HG03095 (cell line): Measurements from ENCODE around the gene SMPD4.
A peak's percentile ranks its signal among the peaks of the same experiment; 100 is the strongest.
"Not testable (repeated sequence)": the region's sequence is repeated elsewhere in the genome, so short reads cannot be mapped to it uniquely, and the experiment has no call there.

Experiments used
- ATAC-seq: cut with Tn5 transposase; IDR thresholded peaks from one replicate; pipeline ENCODE4 v1.9.1; 2021; ENCODE audit warnings: moderate library complexity; ENCODE audit not compliant: unreplicated experiment

SMPD4 gene

DNA sequence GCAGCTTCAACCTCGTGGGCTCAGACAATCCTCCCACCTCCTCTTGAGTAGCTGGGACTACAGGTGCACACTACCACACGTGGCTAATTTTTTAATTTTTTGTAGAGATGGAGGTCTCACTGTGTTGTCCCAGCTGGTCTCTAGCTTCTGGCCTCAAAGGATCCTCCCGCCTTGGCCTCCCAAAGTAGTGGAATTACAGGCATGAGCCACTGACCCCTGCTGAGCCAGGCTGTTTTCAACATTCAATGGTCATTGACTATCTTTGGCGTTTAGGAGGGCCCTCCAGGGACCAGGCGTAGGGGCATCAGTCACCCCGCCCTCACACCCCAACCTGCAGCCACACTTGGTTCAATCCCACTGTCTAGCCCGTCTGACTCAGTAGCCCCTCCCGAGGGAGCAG, 5.9 kb upstream of the SMPD4 start:
- ATAC-seq = no peak

DNA sequence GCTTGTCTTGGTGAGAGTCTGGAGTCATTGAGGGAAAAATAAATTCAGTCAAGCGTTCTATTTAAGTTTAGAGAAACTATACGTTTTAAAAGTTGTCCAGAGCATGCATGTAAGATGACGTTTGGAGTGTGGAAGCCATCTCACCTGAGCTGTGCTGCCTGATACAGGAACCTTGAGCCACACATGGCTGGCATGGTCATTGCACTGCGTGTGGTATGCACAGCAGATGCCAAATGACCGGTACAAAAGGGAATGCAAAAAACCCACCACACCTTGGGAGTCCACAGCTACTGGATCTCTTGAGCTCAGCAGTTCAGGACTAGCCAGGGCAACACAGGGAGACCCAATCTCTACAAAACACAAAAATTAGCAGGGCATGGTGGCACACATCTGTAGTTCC, 5.0 kb upstream of the SMPD4 start:
- ATAC-seq = no peak

DNA sequence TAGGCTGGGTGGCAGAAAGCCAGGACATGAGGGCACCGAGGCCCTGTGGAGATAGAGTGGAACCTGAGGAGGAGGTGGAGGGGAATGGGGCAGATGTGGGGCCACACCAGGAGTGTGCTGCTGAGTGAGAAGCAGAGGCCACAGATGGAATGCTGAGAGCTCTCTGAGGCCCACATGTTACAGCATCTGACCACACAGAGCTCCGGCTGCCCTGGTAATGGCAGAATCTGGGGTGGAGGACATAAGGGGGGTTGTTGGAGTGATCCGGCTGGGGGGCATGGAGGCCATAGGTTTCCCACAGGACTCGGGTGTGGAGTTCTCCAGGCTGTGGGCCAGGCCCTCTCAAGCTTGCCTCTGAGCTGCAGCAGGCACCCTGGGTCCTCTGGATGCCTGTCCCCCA, 4.5 kb upstream of the SMPD4 start:
- no peak for ATAC-seq

DNA sequence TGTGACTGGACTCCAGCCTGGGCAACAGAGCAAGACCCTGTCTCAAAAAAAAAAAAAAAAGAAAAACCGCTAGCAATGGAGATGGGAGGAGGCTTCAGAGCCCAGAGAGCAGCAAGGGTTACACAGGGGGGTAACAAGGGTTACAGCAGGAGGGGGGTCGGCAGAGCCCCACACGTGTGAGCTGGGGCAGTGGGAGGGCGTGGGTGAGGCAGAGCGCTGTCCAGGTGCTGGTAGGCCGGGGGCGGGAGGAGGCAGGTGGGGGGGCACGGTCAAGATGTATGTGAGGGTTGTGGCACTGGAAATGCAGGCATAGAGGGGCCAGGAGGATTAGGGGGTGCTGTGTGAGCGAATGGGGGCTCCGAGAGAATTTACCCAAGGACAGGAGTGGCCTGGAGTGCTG, 4.0 kb upstream of the SMPD4 start:
- no peak for ATAC-seq

DNA sequence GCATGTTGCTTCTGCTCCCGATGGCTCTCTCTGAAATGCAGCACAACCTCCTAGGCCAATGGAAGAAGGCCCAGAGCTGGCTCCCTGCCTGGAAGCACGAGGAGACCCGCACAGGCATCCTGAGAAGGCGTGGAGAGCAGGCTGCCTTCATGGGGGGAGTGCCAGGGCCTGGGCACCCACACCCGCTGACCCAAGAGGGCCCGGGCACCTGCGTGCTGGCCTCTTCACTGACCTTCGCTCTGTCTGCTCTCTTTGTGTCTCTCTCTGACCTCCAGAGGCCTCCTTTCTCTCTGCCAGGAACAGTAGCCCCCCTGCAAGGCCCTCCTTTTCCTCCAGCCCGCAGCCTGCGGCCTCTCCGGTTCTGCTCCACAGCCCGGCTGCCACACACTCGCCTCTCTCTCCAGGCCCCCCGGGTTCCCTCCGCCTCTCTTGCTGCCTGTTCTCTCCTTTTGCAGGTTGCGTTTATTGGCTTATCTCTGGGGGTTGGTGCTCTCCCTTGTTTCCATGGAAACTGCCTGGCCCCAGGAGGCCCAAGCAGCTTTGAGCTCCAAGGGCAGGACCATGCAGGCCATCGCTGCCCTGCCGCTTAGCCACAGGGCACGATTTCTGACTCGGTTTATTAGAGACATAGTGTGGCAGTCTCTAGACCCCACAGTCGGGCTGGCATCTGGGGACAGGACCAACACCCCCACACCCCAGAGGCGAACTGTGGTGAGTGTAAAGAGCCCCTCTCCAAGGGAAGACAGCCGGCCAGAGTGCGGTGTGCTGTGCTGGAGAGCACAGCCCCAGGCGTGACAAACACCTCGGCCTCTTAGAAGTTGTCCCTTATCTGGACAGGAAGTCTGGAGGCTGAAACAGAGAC, 2.3 kb upstream of the SMPD4 start:
- ATAC-seq = no peak

DNA sequence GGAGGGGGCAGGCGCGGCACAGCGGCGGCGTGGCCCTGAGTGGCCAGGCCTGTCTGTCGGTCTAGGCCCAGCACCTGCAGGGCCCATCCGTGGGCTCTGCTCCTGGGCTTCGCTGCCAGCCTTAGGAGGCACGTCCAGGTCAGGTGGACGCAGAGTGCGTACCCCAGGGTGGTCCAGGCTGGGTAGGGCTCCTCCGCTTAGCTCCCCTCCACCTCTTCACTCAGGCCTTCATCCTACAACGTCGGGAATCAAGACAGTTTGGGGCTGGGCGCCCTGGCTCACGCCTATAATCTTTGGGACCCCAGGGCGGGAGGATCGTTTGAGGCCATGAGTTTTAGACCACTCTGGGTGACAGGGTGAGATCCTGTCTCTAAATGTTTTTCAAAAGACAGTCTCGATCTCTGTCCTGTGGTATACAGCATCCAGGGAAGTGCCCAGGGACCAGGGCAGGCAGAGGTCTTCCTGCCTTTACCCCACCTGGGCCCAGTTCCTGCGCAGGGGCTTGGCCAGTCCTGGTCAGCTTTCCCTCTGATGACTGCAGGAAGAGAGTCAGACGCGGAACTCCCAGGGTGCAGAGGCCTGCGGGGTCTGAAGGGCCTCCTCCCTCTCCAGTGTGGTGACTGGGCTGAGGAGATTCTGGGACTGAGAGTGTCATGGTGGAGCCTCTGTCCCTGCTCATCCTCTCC, 1.6 kb upstream of the SMPD4 start:
- not testable (repeated sequence) for ATAC-seq

DNA sequence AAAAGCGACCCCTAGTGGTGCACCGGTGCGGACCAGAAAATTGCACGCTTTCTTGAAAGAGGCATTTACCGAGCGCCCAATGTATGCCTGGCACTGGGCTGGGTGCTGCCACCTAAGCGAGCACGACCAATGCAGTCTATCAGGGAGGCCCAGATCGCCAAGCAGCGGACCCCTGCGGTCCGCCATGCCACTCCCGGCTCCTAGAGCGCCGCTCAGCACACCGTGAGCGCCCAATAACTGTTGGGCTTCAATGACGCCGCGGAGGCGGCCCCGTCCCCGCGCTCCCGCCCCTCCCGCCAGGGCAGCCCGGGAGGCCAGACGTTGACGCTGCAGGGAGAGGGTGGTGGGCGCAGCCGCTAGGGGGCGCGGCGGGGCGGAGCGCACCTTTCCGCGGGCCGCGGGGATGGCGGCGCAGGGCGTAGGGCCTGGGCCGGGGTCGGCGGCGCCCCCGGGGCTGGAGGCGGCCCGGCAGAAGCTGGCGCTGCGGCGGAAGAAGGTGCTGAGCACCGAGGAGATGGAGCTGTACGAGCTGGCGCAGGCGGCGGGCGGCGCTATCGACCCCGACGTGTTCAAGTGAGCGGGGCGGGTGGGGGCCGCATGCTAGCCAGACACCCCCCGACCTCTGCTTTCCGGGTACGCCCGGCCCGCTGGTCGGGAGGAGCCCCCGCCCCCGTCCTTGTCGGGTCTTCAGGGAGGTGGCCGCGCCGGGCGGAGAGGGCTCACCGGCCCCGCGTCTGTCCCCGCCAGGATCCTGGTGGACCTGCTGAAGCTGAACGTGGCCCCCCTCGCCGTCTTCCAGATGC, 679 bp upstream of the SMPD4 start, which contains the start of gene MZT2B:
MZT2B (plus strand) TSS at position 383 of the 803 bp plus-strand sequence; CDS start at position 404, 21 bp downstream.
- peak; percentile 76 for ATAC-seq

DNA sequence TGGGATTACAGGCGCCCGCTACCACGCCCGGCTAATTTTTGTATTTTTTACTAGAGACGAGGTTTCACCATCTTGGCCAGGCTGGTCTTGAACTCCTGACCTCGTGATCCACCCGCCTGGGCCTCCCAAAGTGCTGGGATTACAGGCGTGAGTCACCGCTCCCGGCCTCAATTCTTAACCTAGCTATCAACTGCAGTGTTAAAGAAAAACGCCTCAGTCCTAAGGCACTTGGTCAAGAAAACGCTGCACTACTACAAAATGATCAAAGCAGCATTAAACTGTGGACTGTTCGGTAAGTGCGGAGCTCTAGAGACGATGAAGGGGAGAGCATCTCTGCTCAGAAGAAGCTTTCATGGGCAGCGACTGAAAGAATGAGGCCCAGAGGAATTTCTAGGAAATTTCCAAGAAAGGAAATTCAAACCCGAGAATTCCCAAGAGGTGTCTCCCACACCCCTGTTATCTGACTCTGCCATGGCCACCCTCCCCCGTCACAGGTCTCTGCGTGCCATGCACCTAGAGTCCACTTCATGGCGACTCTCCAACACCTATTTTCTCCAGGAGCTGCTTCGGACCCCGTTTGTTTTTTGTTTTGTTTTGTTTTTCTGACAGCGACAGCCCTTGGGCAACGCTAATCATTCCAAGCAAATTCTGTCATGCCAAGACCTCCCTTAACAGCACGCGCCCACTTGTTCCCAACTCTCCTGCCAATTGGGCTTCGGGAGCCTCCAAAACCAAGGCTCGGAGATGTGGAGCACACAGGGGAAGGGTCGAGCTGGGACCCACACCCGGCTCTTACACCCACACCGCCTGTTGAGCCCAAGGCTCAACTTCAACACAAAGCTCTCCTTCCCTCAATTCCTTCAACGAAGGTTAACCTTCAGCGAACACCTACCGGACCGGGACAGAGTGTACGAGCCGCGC, 738 bp downstream of the SMPD4 start:
- not testable (repeated sequence) for ATAC-seq

DNA sequence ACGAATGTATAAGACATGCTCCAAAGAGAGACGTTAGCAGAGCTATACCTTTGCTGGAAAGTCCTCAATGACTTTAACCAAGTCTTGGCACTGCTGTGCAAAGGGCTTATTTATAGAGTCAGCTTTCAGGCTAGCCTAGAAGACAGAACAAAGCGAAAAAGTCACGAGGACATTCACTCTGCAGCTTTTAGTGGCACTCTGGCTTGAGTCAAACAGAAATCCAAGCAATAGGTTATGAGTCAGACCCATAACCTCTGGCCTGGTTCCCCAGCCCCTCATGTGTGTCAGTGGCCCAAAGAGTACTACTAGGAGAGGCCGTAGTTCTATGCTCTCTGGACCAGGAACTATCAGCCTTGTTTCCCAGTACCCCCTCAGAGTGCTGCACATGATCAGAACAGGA, 6.5 kb downstream of the SMPD4 start:
- ATAC-seq = peak; percentile 89

DNA sequence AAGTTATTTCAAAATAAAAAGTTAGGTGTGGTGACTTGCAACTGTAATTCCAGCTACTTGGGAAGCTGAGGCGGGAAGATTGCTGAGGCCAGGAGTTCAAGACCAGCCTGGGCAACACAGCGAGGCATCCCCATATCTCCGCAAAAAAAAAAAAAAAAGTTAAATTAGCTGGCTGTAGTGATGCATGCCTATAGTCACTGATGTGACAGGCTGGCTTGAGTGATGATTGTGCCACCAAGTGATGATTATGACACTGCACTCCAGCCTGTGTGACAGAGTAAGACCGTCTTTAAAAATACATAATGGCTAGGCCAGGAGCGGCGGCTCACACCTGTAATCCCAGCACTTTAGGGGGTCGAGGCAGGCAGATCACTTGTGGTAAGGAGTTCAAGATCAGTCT, 11.5 kb downstream of the SMPD4 start:
- no peak for ATAC-seq

DNA sequence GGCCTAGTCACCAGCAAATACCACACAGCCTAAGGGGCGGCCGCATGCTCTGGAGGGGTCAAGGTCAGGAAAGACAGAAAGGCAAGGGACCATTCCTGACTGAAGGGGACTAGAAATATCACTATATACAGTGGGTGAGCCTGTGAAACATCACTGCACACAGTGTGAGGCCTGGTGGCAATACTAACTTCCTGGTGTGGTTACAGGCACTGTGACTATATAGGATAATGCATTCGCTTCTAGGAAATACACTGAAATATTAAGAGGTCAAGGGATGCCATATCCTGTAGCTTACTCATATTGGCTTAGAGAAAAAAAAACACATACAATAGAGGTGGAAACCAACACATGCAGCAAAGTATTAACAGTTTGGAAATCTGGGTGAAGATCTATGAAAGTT, 12.2 kb downstream of the SMPD4 start:
- not testable (repeated sequence) for ATAC-seq

DNA sequence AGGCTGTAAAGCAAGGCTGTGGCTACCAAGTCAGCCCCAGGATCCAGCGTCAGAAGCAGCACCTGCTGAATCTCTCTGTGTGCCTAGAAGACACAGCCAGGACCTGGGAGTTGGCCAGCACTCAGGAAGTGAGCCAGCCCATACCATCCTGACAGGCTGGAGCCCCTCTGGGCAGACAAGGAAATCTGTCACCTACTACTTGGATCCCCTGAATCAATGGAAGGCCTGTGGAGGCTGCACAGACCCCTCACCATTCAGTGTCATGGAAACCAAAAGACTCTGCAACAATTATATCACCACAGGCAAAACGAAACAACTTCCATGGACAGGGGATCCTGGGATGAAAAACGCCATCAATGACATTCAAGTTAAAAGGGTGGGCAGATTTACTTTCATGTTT, 14.8 kb downstream of the SMPD4 start:
- ATAC-seq = not testable (repeated sequence)

DNA sequence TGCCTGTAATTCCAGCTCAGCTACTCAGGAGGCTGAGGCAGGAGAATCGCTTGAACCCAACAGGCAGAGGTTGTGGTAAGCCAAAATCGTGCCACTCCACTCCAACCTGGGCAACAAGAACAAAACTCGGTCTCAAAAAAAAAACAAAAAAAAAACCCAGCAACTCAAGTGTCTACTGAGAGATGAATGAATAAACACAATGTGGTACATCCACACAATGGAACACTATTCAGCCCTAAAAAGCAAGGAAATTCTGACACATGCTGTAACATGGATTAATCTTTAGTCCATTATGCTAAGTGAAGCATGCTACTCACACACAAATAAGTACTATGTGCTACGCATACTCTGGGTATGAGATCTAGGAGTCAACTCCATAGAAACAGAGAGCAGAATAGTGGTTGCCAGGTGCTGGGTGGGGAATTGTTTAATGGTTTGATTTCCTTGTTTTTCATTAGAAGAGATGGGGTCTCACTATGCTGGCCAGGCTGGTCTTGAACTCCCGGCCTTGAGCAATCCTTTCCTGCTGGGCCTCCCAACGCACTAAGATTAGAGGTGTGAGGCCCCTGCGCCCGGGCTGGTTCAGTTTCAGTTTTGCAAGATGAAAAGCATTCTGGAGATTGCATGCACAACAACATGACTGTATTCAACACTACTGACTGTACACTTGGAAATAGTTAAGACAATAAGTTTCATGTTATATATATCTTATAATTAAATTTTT, 15.9 kb downstream of the SMPD4 start:
- no peak for ATAC-seq

DNA sequence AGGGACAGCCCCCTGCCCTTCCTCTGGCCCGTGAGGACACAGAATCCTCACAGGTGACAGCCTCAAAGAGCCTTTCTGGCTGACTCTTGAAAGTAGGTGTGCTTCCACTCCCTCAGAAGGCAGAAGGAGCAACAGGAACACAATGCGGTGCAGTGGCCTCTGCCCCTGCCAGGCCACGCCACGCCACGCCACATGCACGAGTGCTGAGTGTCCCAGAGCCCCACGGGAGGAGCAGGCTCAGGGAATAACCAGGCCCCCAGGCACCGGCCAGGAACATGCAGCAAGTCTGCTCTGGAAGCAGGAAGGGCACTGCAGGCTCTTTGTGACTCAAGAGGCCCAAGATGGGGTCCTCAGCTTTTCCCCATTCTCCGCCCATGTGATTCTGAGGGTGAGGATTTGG, 18.4 kb downstream of the SMPD4 start:
- no peak for ATAC-seq

DNA sequence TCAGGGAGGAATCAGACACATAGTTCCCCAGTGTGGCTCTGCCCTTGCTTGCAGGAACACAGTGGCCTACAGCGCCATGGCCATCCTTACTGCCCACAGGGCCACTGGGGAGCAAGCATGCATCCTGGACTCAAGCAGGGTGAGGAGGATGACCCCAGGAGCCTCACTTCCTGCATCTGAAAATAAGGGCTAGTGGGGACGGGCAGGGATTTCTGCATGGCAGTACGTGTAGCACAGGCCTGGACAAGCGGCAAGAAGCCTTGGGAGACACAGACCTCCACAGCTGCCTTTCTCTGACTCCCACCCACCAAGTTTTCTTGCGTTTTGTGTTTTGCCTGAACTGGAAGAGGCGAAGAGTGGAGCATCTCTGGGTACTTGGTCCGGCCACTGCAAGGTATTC, 18.9 kb downstream of the SMPD4 start:
- not testable (repeated sequence) for ATAC-seq

DNA sequence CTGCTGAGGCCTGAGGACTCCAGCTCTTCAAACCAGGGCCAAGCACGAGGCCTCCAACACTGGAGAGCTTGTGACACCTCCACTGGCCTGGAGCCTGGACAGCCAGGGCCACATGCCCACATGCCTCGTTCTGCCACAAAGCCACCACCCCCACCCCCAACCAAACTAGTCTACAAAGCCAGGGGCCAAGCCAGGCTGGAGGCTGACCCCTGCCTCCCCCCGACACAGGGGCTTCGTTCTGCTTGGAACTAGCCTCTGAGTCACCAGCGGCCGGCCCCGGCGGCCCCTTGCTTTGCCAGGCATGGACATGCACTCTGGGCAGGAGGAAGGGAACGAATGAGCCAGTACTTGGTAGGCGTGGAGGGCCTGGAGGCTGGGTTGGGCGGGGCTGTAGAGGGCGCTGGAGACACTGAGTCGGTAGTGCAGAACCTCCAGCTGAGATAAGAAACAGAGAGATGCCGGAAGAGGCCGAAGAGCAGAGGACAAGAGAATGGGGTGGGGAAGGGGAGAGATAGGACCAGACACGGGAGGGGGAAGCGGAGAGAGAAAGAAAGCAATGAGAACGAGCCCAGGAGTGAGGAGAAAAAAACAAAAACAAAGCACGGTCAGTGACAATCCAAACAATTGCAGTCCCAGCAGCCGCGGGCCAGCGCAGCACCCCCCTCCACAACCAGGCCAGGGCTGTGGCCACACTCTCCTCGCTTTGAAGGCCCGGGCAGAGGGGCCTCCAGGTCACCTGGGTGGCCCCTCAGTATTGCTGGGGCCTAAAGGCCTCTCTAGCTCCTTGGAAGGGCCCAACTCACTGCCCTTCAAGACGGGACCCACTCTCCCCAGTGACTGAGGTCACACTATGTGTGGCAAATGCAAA, 20.3 kb downstream of the SMPD4 start:
- ATAC-seq = not testable (repeated sequence)

DNA sequence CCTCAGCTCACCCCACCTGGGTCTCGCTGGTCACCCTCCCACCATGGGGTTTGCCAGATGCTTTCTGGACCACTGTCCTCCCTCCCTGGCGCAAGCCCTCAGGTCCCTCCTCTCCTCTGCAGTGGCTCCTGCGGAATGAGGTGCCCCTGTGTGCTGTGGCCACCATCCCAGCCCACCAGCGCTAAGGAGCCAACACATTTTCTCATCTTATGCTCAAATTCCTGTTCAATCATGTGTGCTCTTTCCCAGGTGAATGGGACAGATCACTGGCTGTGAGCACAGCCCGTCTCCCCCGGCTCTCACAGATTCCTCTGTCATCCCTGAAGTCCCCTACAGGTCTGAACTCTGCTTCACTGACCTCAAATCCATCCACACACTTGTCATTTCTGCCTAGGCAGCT, 21.3 kb downstream of the SMPD4 start:
- ATAC-seq = no peak

DNA sequence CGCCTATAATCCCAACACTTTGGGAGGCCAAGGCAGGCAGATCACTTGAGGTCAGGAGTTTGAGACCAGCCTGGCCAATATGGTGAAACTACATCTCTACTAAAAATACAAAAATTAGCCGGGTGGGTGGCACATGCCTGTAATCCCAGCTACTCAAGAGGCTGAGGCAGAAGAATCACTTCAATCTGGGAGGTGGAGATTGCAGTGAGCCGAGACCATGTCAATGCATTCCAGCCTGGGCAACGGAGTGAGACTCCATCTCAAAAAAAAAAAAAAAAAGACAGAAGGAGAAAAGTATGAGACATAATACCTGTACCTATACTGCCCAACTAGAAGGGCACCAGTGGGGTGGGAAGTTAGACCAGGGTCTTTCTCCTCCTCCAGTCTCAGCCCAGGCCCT, 22.0 kb downstream of the SMPD4 start:
- not testable (repeated sequence) for ATAC-seq

DNA sequence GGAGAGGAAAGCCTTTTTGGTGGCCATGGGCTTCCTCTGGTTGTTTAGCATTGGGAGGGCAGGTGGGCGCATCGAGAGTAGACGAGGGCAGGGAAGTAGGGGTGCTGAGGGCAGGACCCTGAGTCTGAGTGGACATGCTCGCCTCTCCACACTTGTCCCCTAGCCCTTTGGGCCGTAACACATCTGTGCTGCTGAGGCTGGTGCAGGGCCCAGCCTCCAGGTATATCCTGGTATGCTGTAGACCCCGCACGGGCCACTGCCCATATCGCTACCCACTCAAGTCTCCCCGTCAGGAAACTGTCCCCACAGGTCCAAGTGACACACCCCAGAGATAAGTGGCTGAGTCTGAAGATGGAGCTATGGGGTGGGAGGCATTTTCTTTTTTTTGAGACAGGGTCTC, 22.8 kb downstream of the SMPD4 start:
- ATAC-seq = no peak
